ENCODE results near the gene EXOSC3.

EXOSC3 gene

GRCh38 chr9:37740631-37741328 is 44.1 kb downstream of the EXOSC3 start:
- TF ChIP-seq JUND (IDR thresholded peaks at IDR 0.05; ENCODE audit: low read depth), result no peak
- no peak for DNase-seq (ENCODE audit: low read depth in 1 of 2, low spot score in 1 of 2)
- in situ Hi-C loops (cut with HindIII; ENCODE audit: low pct_unique_long_range_greater_than_20kb, low sequenced_read_pairs), result no loop called here

- no peak for DNase-seq (ENCODE audit: low read depth in 1 of 2, low spot score in 1 of 2)
- in situ Hi-C loops (cut with HindIII; ENCODE audit: low pct_unique_long_range_greater_than_20kb, low sequenced_read_pairs), result no loop called here
- no peak for TF ChIP-seq JUND (IDR thresholded peaks at IDR 0.05; ENCODE audit: low read depth)
Observed at GRCh38 chr9:37740128-37740527, 44.7 kb downstream of the EXOSC3 start.

DNA sequence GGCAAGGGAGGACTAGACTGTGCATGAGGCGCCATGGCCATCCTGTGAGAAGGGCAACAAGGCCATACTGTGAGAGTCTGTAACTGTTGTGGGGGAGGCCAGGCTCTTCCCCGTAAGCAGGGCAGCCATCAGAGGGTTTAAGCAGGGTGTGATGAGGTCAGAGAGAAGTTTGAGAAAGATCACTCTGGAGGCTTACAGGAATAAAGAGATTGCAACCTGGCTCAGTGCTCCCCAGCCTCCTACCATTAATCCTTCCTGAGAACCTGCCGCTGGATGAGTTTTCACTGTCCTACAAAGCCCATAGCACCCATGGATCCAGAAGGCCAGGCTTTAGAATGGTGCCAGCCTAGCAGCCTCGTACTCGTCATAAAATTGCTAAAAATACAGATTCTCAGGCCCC is 45.6 kb downstream of the EXOSC3 start:
- no peak for DNase-seq (ENCODE audit: low read depth in 1 of 2, low spot score in 1 of 2)
- in situ Hi-C loops (cut with HindIII; ENCODE audit: low pct_unique_long_range_greater_than_20kb, low sequenced_read_pairs), result no loop called here
- TF ChIP-seq JUND (IDR thresholded peaks at IDR 0.05; ENCODE audit: low read depth), result no peak

GRCh38 chr9:37732952-37733351 is 51.9 kb downstream of the EXOSC3 start:
- DNase-seq (ENCODE audit: low read depth in 1 of 2, low spot score in 1 of 2), result no peak
- TF ChIP-seq JUND (IDR thresholded peaks at IDR 0.05; ENCODE audit: low read depth), result no peak
- in situ Hi-C loops (cut with HindIII; ENCODE audit: low pct_unique_long_range_greater_than_20kb, low sequenced_read_pairs), result no loop called here

DNA sequence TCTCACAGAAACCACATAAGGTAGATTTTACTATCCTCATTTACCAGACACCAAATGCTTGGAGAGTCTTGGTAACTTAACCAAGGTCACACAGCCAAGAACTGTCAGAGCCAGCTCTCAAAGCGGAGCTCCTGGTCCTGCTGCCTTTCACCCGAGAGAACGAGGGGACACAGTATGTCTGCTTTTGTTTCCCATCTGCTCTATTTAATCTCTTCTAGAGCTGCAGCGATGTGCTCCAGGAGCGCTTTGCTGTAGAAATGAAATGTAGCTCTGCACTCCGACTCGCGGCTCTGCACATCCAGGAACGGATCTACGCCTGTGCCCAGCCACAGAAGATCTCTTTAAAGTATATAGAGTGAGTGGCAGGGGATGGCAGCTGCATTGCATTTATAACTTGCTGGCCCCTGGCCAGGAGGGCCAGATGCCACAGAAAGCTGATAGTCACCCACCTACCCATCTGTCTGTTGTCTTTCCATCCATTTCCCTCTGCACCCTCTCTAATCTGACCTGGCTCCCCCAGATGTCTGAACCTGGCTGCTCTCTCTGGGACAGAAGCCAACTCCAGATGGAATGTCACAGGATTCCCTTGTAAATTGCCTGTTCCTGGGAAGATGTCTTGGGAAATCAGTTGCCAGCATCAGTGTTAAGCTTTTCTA is 52.6 kb downstream of the EXOSC3 start:
- in situ Hi-C loops (cut with HindIII; ENCODE audit: low pct_unique_long_range_greater_than_20kb, low sequenced_read_pairs), result no loop called here
- no peak for TF ChIP-seq JUND (IDR thresholded peaks at IDR 0.05; ENCODE audit: low read depth)
- DNase-seq (ENCODE audit: low read depth in 1 of 2, low spot score in 1 of 2), result no peak

GRCh38 chr9:37730839-37731238 is 54.0 kb downstream of the EXOSC3 start:
- no peak for TF ChIP-seq JUND (IDR thresholded peaks at IDR 0.05; ENCODE audit: low read depth)
- no peak for DNase-seq (ENCODE audit: low read depth in 1 of 2, low spot score in 1 of 2)
- in situ Hi-C loops (cut with HindIII; ENCODE audit: low pct_unique_long_range_greater_than_20kb, low sequenced_read_pairs), result no loop called here

DNA sequence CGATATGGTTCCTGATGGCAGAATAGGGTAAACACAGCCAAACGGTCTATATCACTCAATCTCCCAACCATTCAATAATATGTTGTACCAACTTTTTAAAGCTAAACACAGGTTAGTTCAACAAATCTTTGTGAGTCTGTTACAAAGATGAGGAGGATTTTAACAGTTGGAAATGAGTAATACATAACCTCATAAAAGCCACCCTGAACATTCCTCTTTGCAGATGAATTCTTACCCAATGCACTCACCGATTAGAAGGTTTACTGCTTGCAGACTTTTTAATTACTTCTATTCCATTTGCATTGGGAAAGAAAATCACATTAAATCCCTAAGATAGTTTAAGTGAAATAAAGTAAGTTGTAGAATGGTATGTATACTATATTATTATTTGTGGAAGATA is 54.6 kb downstream of the EXOSC3 start:
- in situ Hi-C loops (cut with HindIII; ENCODE audit: low pct_unique_long_range_greater_than_20kb, low sequenced_read_pairs), result no loop called here
- DNase-seq (ENCODE audit: low read depth in 1 of 2, low spot score in 1 of 2), result no peak
- no peak for TF ChIP-seq JUND (IDR thresholded peaks at IDR 0.05; ENCODE audit: low read depth)
